ENCODE results near the gene FANCE. TPM values are rescaled to one million over a fixed set of nuclear protein-coding genes. Genes with fewer than 3 reads are reported as not detected.

Gene FANCE
- total and polyA plus RNA-seq, 9 of the 15 experiments (the other 6 are each of a cell fraction or from before 2014, with no cell fraction given) = 5.7 to 30.2 (median 17.0) TPM

DNA sequence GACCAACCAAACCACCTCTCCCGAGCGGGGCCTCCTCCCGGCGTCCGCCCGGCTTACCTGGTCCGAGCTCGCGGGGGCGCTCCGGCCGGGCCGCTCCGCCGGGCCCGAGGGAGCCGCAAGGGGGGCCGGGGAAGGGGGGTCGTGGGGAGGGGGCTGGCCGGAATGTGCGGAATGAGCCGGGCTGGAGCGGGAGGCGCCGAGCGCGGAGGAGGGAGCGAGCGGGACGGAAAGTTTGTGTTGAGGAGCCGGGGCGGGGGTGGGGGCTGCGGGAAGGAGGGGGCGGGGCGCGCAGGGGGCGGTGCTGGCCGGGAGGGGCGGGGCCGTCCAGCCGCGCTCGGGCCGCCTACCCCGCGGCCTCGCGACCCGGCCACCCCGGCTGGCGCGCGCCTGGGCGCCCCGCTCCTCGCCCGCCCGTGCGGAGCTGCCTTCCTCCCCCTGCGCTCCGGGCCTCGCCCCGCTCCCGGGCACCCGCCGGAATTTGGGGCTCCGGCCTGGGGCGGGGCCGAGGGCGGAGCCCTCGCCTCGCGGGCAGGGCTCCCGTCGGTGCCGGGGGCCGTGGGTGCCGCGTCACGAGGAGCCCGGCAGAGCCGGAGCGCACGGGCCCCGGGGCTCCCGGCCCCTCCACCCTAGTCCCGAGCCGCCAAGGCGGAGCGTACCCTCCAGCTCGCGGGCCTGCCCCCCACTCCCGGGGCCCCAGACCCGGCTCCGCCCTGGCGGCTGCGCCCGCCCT lies 44.9 kb downstream of the FANCE start, which contains the start of gene TEAD3 (continued):
- TF ChIP-seq, protein P1, sequence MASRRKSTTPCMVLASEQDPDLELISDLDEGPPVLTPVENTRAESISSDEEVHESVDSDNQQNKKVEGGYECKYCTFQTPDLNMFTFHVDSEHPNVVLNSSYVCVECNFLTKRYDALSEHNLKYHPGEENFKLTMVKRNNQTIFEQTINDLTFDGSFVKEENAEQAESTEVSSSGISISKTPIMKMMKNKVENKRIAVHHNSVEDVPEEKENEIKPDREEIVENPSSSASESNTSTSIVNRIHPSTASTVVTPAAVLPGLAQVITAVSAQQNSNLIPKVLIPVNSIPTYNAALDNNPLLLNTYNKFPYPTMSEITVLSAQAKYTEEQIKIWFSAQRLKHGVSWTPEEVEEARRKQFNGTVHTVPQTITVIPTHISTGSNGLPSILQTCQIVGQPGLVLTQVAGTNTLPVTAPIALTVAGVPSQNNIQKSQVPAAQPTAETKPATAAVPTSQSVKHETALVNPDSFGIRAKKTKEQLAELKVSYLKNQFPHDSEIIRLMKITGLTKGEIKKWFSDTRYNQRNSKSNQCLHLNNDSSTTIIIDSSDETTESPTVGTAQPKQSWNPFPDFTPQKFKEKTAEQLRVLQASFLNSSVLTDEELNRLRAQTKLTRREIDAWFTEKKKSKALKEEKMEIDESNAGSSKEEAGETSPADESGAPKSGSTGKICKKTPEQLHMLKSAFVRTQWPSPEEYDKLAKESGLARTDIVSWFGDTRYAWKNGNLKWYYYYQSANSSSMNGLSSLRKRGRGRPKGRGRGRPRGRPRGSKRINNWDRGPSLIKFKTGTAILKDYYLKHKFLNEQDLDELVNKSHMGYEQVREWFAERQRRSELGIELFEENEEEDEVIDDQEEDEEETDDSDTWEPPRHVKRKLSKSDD (conservative IDR thresholded peaks at IDR 0.05; ENCODE audit: low read length) = no peak
- TF ChIP-seq ZNF121 (CRISPR knock-in tag; conservative IDR thresholded peaks at IDR 0.05) = no peak
- TF ChIP-seq, protein P2, sequence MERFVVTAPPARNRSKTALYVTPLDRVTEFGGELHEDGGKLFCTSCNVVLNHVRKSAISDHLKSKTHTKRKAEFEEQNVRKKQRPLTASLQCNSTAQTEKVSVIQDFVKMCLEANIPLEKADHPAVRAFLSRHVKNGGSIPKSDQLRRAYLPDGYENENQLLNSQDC (CRISPR knock-in tag; IDR thresholded peaks at IDR 0.05) = no peak
- TF ChIP-seq DNMT1 (IDR thresholded peaks at IDR 0.05) = no peak
- TF ChIP-seq, protein P3, sequence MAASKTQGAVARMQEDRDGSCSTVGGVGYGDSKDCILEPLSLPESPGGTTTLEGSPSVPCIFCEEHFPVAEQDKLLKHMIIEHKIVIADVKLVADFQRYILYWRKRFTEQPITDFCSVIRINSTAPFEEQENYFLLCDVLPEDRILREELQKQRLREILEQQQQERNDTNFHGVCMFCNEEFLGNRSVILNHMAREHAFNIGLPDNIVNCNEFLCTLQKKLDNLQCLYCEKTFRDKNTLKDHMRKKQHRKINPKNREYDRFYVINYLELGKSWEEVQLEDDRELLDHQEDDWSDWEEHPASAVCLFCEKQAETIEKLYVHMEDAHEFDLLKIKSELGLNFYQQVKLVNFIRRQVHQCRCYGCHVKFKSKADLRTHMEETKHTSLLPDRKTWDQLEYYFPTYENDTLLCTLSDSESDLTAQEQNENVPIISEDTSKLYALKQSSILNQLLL (CRISPR knock-in tag; IDR thresholded peaks at IDR 0.05; ENCODE audit: borderline replicate concordance) = no peak
- TF ChIP-seq ZNF717 (CRISPR knock-in tag; IDR thresholded peaks at IDR 0.05) = no peak
- no peak for TF ChIP-seq PCBP1 (IDR thresholded peaks at IDR 0.05; ENCODE audit: low read depth, low read length, poor library complexity, severe bottlenecking)
- peak; percentile 73 for TF ChIP-seq ZFP36 (IDR thresholded peaks at IDR 0.05; ENCODE audit: low read depth, low read length, partially characterized antibody)
- TF ChIP-seq ZNF583 (CRISPR knock-in tag; IDR thresholded peaks at IDR 0.05) = peak; percentile 19; the same call in 1 of the 2 replicates
- no peak for TF ChIP-seq DDX20 (tag; IDR thresholded peaks at IDR 0.05; ENCODE audit: low read depth)
- TF ChIP-seq ETV5 (CRISPR knock-in tag; IDR thresholded peaks at IDR 0.05; ENCODE audit: low read depth) = no peak
- no peak for TF ChIP-seq STAT5A (IDR thresholded peaks at IDR 0.05; ENCODE audit: borderline replicate concordance, low read length)
- TF ChIP-seq NR2C1 (IDR thresholded peaks at IDR 0.05) = no peak
- TF ChIP-seq NR2C1 (tag; IDR thresholded peaks at IDR 0.05) = no peak
- TF ChIP-seq POLR2B (IDR thresholded peaks at IDR 0.05; ENCODE audit: low read depth, partially characterized antibody) = no peak
- TF ChIP-seq ZNF133 (CRISPR knock-in tag; IDR thresholded peaks at IDR 0.05) = no peak
- TF ChIP-seq CXXC5 (CRISPR knock-in tag; IDR thresholded peaks at IDR 0.05) = peak; percentile 68
- TF ChIP-seq, protein P4, sequence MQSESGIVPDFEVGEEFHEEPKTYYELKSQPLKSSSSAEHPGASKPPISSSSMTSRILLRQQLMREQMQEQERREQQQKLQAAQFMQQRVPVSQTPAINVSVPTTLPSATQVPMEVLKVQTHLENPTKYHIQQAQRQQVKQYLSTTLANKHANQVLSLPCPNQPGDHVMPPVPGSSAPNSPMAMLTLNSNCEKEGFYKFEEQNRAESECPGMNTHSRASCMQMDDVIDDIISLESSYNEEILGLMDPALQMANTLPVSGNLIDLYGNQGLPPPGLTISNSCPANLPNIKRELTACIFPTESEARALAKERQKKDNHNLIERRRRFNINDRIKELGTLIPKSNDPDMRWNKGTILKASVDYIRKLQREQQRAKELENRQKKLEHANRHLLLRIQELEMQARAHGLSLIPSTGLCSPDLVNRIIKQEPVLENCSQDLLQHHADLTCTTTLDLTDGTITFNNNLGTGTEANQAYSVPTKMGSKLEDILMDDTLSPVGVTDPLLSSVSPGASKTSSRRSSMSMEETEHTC (IDR thresholded peaks at IDR 0.05) = no peak
- no peak for TF ChIP-seq SP2 (IDR thresholded peaks at IDR 0.05; ENCODE audit: extremely low read depth, low read depth, low read length, poor library complexity, severe bottlenecking)
- TF ChIP-seq, protein P5, sequence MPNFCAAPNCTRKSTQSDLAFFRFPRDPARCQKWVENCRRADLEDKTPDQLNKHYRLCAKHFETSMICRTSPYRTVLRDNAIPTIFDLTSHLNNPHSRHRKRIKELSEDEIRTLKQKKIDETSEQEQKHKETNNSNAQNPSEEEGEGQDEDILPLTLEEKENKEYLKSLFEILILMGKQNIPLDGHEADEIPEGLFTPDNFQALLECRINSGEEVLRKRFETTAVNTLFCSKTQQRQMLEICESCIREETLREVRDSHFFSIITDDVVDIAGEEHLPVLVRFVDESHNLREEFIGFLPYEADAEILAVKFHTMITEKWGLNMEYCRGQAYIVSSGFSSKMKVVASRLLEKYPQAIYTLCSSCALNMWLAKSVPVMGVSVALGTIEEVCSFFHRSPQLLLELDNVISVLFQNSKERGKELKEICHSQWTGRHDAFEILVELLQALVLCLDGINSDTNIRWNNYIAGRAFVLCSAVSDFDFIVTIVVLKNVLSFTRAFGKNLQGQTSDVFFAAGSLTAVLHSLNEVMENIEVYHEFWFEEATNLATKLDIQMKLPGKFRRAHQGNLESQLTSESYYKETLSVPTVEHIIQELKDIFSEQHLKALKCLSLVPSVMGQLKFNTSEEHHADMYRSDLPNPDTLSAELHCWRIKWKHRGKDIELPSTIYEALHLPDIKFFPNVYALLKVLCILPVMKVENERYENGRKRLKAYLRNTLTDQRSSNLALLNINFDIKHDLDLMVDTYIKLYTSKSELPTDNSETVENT (CRISPR knock-in tag; IDR thresholded peaks at IDR 0.05) = peak; percentile 83
- TF ChIP-seq CBFB (CRISPR knock-in tag; IDR thresholded peaks at IDR 0.05) = no peak
